GM12864 (cell line): Measurements from ENCODE around the gene NHSL1.

Experiments used
- DNase-seq: peaks from one replicate; pipeline ENCODE4 v3.0.0-alpha.2; 2011; ENCODE audit warnings: low read depth
- H3K4me3 ChIP-seq: 2 replicates; pipeline ENCODE4 v1.5.1; 2011; ENCODE audit warnings: mild to moderate bottlenecking, low read depth, low read length, control low read depth
- CTCF ChIP-seq: IDR thresholded peaks from 2 replicates; pipeline ENCODE4 v1.5.1; 2011; ENCODE audit warnings: low read depth, mild to moderate bottlenecking, moderate library complexity, low read length, control low read depth, inconsistent platforms; ENCODE audit errors: missing control alignments

Gene NHSL1

GRCh38 chr6:138489846-138490245 lies 9.4 kb downstream of the NHSL1 start:
- TF ChIP-seq CTCF: no peak
- H3K4me3 ChIP-seq: no peak overlapping the region
- no peak for DNase-seq

- TF ChIP-seq CTCF: no peak
- H3K4me3 ChIP-seq: no peak overlapping the region
- no peak for DNase-seq
Observed at GRCh38 chr6:138487102-138487604, 12.1 kb downstream of the NHSL1 start.

- no peak overlapping the region for H3K4me3 ChIP-seq
- no peak for TF ChIP-seq CTCF
- DNase-seq: no peak
Observed at GRCh38 chr6:138486249-138487101, 12.8 kb downstream of the NHSL1 start.

GRCh38 chr6:138485586-138486248 lies 13.6 kb downstream of the NHSL1 start:
- no peak overlapping the region for H3K4me3 ChIP-seq
- no peak for TF ChIP-seq CTCF
- no peak for DNase-seq

- DNase-seq: no peak
- no peak overlapping the region for H3K4me3 ChIP-seq
- no peak for TF ChIP-seq CTCF
Observed at GRCh38 chr6:138485005-138485545, 14.2 kb downstream of the NHSL1 start.

GRCh38 chr6:138484018-138484731 lies 15.1 kb downstream of the NHSL1 start:
- DNase-seq: no peak
- no peak overlapping the region for H3K4me3 ChIP-seq
- TF ChIP-seq CTCF: no peak
